ENCODE data around the gene DTNB.
"Not testable (repeated sequence)": the region's sequence is repeated elsewhere in the genome, so short reads cannot be mapped to it uniquely, and the experiment has no call there.

The DTNB gene

DNA sequence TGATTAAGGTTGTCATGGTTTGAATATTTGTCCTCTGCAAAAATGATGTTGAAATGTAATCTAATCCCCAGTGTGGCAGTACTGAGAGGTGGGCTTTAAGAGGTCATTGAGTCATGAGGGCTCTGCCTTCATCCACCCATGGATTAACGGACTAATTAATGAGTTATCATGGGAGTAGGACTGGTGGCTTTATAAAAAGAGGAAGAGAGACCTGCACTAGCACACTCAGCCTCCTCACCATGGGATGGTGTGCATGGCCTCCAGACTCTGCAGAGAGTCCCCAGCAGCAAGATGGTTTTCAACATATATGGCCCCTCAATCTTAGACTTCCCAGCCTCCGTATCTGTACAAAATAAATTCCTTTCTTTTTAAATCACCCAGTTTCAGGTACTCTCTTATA is 41.0 kb downstream of the DTNB start:
- DNase-seq (ENCODE audit: low read depth in 2 of 2) = no peak

DNA sequence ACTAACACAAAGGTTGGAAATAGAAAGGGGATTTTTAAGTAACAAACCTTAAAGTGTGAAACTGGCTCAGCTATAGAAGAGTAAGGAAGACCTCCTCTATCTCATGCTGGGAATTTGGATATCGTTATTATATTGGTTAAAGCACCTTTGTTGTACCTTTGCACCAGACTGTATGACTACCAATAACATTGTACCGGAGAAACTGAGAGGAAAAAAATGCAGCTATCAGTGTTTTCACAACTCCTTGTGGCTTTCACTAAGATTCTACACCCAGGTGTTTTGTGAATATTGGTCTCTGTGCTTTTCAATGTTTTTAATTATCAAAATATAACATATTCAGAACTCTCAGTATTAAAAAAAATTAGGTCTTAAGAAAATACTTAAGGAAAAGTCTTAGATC is 48.7 kb downstream of the DTNB start:
- DNase-seq (ENCODE audit: low read depth in 2 of 2) = no peak

DNA sequence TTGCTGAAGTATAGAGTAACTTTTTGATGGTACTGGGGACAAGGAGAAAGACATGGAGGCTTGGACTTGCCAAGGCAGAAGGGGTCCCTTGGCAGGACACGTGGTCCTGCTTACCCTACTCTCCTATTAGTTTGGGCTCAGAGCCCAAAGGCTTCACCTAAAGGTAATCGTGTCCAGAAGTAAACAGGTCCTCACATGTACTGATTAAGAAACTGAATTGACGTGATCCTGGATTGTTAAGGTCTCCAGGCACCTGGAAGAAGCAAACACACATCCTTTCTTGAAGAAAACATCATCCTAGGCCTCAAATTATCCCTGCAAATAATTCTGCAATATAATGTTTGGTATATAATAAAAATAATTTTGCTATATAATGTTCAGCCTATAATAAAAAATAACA is 50.0 kb downstream of the DTNB start:
- no peak for DNase-seq (ENCODE audit: low read depth in 2 of 2)

DNA sequence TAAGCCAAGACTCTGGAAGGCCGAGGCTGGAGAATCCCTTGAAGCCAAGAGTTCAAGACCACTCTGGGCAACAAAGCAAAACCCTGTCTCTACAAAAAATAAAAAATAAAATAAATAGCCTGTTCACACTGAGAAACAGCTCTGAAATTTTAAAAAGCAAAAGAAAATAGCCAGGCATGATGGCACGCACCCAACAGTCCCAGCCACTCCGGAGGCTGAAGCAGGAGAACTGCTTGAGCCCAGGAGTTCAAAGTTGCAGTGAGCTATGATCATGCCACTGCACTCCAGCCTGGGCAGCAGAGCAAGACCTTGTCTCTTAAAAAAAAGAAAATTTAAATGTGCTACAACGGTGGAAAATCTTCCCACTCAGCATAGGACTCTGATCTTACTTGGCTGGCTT is 52.7 kb downstream of the DTNB start:
- DNase-seq (ENCODE audit: low read depth in 2 of 2) = no peak

DNA sequence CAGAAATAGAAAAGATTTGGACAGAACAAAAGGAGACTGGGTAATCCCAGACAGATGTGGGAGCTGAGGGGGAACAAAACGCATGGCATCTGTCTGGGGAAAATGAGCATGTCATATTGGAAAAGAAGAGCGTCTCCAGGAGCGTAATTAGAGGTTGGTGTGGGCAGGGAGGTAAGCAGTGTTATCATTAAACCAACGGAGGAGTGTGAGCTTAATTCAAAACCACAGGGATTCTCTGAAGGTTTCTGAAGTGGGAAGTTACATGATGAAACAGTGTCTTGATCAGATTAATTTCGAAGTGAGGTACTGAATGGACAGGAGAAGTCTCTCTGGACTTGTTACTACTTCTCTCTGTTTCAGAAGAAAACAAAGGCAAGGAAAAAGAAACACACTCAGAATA is 53.3 kb downstream of the DTNB start:
- DNase-seq (ENCODE audit: low read depth in 2 of 2) = no peak

DNA sequence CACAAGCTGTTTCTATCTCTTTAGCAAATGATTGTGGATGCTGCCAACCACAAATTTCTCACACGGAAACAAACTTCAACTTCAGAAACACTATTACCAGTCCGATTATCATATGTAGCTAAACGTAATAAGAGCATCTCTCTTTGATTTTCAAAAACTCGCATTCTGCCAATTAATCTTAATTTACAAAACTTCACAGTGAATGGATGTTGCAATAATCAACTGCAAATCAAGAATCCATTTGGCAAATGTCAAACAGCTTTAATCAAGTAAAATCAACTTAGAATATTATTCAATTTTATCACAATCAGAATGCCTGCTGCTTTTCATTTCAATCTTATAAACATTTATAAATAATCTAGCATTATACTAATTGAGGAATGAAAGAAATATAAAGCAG is 54.2 kb downstream of the DTNB start:
- no peak for DNase-seq (ENCODE audit: low read depth in 2 of 2)

DNA sequence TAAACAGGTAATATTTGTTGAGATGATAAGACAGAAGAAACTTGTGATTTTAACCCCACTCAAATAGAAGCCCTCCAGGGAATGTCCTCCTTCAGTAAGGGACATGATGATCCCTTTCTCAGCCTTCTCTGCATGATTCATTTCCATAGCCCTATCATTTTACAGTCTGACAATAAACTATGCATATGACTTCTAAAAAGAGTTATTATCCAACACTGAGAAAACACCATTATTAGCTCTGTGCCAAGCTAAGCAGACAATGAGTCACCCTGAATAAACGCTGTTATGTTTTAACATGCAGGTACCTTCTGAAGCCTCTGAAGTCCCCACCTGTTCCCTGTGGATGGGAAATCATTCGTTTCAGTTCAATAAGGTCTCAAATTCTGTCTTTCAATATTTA is 54.7 kb downstream of the DTNB start:
- no peak for DNase-seq (ENCODE audit: low read depth in 2 of 2)

DNA sequence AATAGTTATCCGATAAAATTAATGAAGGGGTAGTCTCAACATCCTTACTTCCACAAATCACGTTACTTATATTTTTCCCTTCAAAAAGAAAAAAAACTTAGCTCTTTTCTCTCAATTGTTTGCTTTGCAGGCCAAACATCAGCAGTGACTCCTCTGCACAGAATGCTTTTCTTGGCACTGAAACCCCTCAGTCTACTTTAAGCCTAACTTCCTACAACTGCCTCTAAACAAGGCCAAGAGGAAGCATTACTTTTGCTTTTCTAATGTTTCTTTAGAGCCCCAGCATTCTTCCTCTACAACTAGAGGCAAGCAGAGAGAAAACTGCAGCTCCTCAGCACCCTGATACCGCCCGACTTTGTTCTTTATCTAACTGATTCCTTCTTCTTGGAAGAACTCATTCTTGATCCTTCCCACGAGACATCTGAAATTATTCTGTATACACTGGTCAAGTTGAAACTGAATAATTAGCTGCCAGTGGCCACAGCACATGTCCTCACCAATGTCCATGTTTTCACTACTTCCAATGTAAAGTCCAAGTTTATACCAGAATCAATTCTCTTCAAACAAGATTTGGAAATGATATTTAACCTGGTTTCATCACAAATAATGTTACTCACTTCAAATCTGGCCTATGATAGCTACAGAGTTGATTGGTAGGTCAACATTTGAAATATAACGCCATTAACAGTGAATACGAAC is 55.3 kb downstream of the DTNB start:
- DNase-seq (ENCODE audit: low read depth in 2 of 2) = no peak

DNA sequence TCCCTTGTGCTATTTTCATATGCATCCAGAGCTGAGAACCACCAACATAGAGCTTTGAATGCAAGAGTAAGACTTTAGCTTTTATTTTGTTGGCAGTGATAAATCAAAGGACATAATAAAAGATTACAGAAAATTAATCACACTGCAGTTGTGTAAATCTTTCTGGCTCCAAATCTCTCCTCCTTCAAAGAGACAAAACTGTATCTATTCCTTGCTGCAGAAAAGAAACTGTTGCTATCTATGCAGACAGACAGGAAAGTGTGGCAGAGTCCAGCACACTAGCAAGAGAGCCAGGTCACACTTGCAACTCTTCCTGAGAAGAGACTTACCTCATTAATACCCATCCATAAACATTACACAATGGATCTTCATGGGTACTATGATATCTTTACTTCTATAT is 57.5 kb downstream of the DTNB start:
- DNase-seq (ENCODE audit: low read depth in 2 of 2) = no peak

DNA sequence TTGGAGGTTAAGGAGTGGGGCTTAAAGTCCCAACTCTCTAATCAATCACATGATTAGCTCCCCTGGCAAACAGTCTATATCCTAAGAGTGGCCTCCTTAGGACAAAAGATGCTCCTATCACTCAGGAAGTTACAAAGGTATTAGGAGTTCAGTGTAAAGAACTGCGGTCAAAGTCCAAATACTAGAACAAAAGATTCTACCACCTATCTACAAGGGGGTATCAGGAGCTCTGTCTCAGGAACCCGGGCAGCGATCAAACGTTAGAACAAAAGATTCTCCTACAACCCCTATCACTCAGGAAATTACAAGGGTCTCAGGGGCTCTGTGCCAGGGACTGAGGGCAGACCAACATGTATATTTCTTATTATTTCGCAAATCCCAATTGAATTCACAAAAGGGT is 58.0 kb downstream of the DTNB start:
- no peak for DNase-seq (ENCODE audit: low read depth in 2 of 2)

DNA sequence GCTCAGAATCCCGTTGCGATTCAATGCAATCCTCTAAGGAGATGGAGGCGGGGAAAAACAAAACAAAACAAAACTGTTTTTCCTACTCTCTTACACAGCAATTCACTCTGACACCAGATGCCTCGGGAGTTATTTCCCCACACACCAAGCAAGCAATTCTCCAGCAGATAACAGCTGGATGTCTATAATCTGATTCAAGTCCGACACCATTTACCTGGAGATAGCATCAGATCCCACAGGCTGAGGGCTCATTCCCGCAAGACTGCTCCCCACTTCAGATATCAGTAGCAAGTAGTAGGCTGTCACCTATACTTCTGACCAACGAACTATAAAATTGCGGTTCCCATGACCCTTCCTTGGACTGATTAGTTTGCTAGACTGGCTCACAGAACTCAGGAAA is 58.7 kb downstream of the DTNB start:
- DNase-seq (ENCODE audit: low read depth in 2 of 2) = no peak

DNA sequence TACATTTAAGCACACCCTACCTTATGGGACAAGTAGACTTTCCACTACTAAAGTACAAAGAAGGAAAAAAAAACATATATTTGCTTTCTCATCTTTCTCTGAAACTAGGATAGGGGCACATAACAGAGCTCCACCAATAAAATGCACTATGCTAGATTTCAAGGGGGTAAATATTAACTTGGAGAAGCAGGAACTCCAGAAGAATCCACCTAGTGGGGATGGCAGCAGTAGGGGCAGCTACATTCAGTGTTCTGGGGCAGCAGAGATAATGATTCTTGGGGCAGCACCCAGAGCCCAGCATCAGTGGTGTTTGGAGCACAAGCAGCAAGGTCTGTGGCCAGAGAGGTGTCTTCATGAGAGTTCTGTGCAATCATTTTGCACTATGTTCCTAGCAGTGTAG is 64.7 kb downstream of the DTNB start:
- no peak for DNase-seq (ENCODE audit: low read depth in 2 of 2)

DNA sequence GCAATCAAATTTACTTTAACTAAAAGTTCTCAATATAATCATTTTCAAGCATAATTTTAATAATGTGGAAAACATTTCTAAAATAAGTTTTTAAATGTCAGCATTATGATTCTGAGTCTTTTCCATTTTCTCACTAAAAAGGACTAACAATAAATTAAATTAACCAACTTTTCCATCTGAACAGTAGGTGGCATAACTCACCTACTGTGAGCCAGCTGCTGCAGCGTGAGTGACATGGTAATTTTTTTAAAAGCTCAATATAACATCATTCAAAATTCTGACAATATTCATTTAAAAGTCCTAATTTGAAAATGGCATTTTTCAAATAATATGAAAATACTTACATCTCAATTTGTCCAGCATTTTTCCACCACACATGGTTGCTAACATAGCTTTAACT is 66.5 kb downstream of the DTNB start:
- no peak for DNase-seq (ENCODE audit: low read depth in 2 of 2)

DNA sequence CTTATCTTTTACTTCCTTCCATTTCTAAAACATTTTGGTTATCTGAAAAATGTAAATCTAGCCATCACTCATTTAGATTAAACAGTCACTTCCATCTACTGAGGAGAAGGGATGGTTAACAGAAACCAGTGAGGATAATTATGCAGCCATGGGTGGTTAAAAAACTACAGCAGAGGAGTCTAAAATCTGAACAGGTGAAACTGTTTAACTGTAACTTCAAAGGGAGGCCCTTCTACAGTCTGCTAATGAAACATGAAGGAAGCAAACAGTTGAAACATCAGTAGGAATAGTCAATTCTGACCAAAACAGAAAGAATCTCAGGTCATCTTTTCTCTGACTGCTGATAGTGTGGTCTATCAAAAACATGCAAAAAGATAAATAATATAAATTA is 71.0 kb downstream of the DTNB start:
- DNase-seq (ENCODE audit: low read depth in 2 of 2) = no peak

DNA sequence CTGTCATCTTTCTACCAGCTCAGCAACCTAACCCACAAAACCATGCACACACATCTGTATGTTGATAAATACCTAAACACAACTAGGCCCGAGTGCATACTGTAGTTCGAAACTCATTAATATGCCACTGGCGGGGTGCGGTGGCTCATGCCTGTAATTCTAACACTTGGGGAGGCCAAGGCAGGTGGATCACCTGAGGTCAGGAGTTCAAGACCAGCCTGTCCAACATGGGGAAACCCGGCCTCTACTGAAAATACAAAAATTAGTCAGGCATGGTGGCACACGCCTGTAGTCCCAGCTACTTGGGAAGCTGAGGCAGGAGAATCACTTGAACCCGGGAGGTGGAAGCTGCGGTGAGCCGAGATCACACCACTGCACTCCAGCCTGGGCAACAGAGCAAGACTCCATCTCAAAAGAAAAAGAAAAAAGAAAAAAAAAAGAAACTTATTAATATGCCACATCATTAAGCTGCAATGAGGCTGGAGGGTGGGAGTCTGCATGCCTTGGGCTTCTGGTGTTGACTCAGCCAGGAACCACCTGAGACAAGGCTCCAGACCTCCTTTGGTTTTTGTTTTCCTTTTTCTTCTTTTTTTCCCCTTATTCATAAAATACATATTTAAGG is 71.6 kb downstream of the DTNB start:
- DNase-seq (ENCODE audit: low read depth in 2 of 2) = not testable (repeated sequence)

DNA sequence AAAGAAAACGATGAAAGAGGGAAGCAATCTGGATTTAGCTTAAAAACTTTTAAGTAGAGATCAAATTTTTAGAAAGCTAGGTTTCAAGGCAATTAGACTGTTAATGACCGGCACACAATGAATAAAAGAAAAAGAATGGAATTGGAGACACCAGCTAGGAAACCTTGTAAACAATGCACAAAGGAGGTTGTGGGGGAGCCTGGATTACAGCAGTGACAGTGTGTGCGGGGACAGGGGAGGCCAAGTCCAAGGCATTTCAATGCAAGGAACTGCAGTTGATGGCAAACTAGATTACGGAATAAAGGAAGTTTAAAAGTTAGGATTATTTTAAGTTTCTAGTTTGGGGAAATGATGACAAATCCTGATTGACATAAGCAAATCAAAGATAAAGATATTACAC is 74.5 kb downstream of the DTNB start:
- DNase-seq (ENCODE audit: low read depth in 2 of 2) = no peak

DNA sequence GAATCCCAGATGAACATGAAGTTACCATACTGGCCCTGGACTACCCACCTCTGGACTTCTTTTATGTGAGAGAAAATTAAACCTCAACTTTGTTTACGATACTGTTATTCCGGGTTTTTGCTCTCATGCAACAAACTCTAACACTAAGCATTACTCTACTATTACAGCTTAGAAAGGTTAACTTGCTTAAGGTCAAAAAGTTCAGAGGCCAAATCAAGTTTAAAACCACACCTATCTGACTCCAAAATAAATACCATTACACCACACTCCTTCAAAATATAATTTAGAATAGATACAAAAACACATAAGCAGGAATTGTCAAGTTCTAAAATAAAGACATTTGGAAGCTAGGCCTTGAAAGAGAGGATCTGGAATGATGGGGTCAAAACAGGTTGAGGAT is 75.0 kb downstream of the DTNB start:
- DNase-seq (ENCODE audit: low read depth in 2 of 2) = no peak

DNA sequence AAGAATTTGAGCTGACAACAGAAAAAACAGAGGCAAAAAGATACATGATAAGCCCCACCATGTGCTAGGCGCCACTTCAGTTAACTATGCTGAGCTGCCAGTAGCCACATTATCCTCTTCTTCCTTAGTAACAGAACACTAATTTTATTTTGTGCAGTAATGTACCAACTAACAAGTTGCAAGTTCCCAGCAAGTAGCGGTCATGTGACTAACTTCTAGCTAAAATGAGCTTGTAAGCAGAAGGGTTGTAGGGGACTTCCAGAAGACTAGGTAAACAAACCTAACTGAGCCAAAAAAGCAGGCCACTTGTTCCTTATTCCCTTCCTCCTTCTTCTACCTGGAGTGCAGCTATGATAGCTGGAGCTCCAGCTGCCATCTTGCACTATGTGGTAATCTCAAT is 75.5 kb downstream of the DTNB start:
- no peak for DNase-seq (ENCODE audit: low read depth in 2 of 2)

DNA sequence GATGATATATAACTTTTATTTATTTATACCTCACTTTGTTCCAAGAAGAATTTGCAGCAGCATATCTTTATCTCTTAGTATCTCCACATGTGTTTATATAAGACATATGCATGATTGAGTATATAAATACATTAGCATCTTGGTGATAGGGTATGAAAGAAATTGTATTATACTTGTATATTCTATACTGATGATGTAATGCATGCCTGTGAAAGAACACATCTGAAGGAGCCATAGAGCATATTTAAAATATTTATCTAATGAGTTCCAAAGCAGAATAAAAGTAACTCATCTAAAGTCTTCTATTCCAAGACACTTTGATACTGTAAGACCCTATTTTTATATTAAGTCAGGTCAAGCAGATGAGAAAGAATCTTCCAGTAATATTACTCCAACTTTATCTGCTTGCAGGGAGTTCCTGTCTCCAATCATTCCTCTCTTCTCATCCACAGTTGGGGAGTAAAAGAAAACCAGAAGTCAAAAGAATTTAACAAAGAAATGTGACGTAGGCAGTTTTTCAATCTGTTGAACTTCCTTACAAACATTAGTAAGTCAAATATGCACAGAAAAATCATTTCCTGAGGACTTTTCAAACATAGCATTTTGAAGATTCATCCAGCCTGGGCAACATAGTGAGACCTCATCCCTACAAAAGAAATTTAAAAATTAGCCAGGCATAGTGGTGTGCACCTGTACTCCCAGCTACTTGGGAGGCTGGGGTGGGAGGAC is 76.7 kb downstream of the DTNB start:
- DNase-seq (ENCODE audit: low read depth in 2 of 2) = no peak

DNA sequence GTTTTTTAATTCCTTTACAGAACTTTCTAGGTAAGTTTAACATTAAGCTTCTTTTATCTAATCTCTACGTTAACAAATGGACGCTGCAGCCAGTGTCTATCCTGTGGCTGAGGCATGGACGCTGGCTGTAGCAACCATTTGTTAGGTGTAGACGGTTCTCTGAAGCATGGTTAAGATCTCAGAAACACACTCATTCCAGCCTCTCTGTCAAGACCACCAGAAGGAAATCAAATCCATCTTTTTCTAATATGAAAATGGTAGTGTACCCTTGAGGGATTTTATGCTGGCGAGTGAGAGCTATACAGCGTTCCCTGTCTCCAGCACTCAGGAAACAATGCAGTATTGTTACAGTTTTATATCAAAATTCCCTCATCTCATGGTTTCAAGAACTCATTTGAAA is 78.0 kb downstream of the DTNB start:
- DNase-seq (ENCODE audit: low read depth in 2 of 2) = no peak

DNA sequence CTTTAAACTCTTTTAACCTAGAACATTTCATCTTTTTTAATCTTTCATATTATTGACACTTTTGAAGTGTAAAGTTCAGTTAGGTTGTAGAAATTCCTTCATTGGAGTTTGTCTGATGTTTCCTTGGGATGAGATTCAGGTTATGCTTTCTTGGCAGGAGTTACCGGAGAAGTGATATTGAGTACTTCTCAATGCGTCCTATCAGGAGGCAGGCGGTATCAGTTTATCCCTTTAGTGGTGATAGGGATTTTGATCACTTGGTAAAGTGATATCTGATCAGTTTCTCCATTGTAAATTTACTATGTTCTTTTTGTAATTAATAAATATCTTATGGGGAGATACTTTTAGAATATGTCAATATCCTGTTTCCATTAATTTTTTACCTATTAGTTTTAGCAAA is 78.4 kb downstream of the DTNB start:
- DNase-seq (ENCODE audit: low read depth in 2 of 2) = no peak

DNA sequence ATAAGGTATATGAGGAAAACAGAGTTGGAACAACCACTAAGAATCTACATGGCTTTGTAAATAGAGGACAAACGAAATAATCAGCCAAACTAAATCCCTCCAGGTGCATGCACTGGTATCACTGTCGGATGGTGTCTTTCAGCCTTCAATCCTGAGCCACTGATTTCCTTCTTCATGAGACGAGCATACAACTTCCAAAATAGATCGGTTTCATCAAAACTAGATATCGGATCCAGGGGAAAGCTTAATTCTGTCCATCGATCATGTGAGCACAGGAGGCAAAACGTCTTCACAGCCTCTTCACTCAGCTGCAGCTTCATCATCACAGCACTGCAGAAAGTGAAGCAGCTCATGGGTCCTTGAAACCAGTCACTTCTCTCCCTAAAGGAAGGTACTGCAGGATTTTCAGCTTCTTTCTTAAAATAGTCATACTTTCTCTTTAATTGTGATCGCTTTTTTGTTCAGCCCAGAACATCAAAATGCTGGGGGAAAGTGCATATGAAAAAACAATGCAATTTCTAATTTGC is 80.5 kb downstream of the DTNB start:
- no peak for DNase-seq (ENCODE audit: low read depth in 2 of 2)

DNA sequence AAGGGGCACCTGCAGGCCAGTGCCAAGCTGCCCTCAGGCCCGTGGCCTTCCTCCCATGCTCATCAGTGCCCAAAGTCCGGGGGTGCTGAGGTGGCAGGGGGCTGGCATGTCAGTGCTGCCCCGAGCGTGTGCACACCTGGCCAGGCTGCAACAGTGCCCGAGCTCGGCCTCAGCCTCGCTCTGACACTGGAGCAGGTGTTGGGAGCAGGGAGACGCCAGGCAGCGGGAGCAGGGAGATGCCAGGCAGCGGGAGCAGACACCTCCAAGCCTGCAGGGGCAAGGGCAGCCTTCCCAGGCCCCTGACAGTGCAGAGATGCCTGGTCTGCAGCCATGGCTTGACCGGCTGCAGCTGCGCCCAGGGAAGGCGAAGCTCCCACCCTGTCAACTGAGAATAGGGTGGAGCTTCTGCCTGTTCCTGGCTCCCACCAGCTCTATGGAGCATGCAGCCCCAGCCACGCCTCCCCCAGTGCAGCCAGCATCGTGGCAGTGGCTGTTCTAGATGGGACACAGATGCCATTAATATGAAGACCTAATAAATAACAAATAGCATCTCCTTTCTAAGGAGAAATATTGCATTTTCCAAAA is 82.4 kb downstream of the DTNB start:
- DNase-seq (ENCODE audit: low read depth in 2 of 2) = no peak

All from stimulated activated CD4-positive, alpha-beta T cell treated with anti-CD3 and anti-CD28 coated beads, Interleukin-1b, Interleukin-23, amount 100 ng/mL, for 1 hour (primary cell).